ENCODE data around the gene PITX1. TPM values are rescaled to one million over a fixed set of nuclear protein-coding genes. Genes with fewer than 3 reads are reported as not detected.

Gene PITX1
- total RNA-seq, 2 donors from 2014 or later: 7.8 to 9.9 TPM

GRCh38 chr5:135041145-135041587, 7.1 kb upstream of the PITX1 start:
- Histone ChIP-seq H3K9me3 (no peaks in the 10 kb centered on the region), H3K27ac (no peak overlapping the region), H3K4me1 (peaks cover 7% of the 10 kb centered on the region), H3K27me3 (peaks cover 61% of the 10 kb centered on the region), H3K4me3 (no peak overlapping the region), H3K9ac (ENCODE audit: low read depth in 2 of 2, low read length in 2 of 2) (no peak overlapping the region), H3K36me3 (no peaks in the 10 kb centered on the region)
- intact Hi-C loops (cut with DNase I): no loop called here
- TF ChIP-seq CTCF (IDR thresholded peaks at IDR 0.05): no peak
- DNase-seq: no peak

- Histone ChIP-seq H3K9ac (ENCODE audit: low read depth in 2 of 2, low read length in 2 of 2) (peak overlapping the region in 1 of 2 donors; percentile 20), H3K4me3 (no peak overlapping the region), H3K36me3 (no peaks in the 10 kb centered on the region), H3K9me3 (no peaks in the 10 kb centered on the region), H3K27ac (no peak overlapping the region), H3K27me3 (peaks cover 61% of the 10 kb centered on the region), H3K4me1 (peaks cover 7% of the 10 kb centered on the region)
- no peak for DNase-seq
- TF ChIP-seq CTCF (IDR thresholded peaks at IDR 0.05): no peak
- intact Hi-C loops (cut with DNase I): no loop called here
Observed at GRCh38 chr5:135040333-135041144, 6.5 kb upstream of the PITX1 start.

DNA sequence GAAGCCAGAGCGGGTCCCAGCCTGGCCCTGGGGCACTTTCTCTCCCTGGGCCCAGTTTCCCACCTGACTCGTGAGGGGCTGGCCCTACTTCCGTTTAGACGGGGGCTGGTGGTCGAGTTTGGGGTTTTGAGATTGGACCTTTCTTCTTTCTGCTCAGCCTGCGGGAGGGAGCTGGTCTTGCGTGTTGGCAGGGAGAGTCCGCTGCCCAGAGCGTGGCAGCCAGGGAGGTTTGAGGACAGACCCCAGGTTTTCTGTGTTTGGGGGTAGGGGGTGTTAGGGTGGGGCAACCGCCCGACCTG, 6.0 kb upstream of the PITX1 start:
- no peak for DNase-seq
- H3K36me3 ChIP-seq: no peaks in the 10 kb centered on the region
- H3K9me3 ChIP-seq: no peaks in the 10 kb centered on the region
- TF ChIP-seq CTCF (IDR thresholded peaks at IDR 0.05): no peak
- intact Hi-C loops (cut with DNase I): no loop called here
- peak overlapping the region; percentile 30 for H3K4me3 ChIP-seq
- H3K27me3 ChIP-seq: peaks cover 67% of the 10 kb centered on the region
- H3K27ac ChIP-seq: peak overlapping the region; percentile 47
- H3K9ac ChIP-seq (ENCODE audit: low read depth in 2 of 2, low read length in 2 of 2): no peak overlapping the region
- peaks cover 7% of the 10 kb centered on the region for H3K4me1 ChIP-seq

DNA sequence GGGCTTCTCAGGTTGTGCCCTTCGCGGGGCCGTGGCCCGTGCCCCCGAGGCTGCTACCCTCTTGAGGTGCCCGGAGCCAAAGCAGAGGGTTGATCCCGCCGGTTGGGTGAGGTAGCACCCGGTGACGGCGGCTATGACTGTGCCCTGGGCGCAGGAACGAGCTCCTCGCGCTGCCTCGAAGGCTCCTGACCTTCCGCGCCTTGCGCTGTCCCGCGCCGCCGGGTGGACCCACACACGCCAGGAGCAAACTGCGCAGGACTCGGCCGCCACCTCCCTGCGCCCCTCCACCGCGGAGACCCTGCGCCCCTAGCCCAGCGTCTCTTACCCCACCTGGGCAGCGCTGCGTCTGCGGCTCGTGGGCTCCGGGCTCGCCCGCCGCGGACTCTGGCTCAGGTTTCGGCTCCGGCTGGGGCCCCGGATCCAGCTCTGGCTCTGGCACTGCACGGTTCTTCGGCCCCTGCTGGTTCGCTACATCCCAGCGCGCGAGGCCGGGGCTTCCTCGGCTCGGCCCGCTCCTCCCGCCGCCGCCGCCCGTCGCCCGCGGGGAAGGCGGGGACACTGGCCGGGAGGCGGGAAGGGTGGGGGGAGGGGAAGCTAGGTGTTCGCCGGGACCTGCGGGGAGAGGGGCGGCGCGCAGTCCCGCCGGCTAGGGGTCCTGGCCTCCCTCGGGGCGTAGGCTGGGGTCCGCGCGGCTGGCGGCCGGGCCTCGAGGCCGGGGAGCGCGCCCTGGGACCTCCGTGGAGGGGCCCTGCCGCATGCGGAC, 5.4 kb upstream of the PITX1 start:
- H3K27me3 ChIP-seq: peaks cover 72% of the 10 kb centered on the region

More for the DNA sequence above, 5.4 kb upstream of the PITX1 start:
- Histone ChIP-seq H3K9ac (ENCODE audit: low read depth in 2 of 2, low read length in 2 of 2) (peak overlapping the region; percentile 12 to 57), H3K27ac (peak overlapping the region; percentile 47), H3K9me3 (no peaks in the 10 kb centered on the region), H3K4me1 (peaks cover 7% of the 10 kb centered on the region), H3K36me3 (no peaks in the 10 kb centered on the region), H3K4me3 (peak overlapping the region; percentile 30)
- intact Hi-C loops (cut with DNase I): no loop called here
- DNase-seq: no peak
- TF ChIP-seq CTCF (IDR thresholded peaks at IDR 0.05): no peak

Measured in colonic mucosa (tissue), 4 donors.